Suprapubic skin (tissue), 4 donors: Measurements from ENCODE around the gene PCNT.

Source experiments
- CTCF ChIP-seq, 2 donors: fragments of 200-600 bp in 1 of 2; fragments of 450-650 bp in 1 of 2; sonication (generic) in 1 of 2; IDR thresholded peaks; one replicate each; pipeline ENCODE4 v1.5.1; 2016 to 2019; ENCODE audit warnings: antibody characterized with exemption in 2 of 2, mild to moderate bottlenecking in 1 of 2, moderate library complexity in 1 of 2
- EP300 ChIP-seq: sonication (generic); formaldehyde crosslinking; IDR thresholded peaks from one replicate; pipeline ENCODE4 v1.6.1; 2017; ENCODE audit warnings: antibody characterized with exemption
- POLR2AphosphoS5 ChIP-seq, 3 donors: sonication (generic); formaldehyde crosslinking; IDR thresholded peaks; one replicate each; pipeline ENCODE4 v1.6.1; 2017; ENCODE audit warnings: antibody characterized with exemption in 3 of 3

GRCh38 chr21:46399129-46399528 lies 75.2 kb downstream of the PCNT start:
- TF ChIP-seq POLR2AphosphoS5 (IDR thresholded peaks at IDR 0.05): no peak
- no peak for TF ChIP-seq CTCF (IDR thresholded peaks at IDR 0.05)
- TF ChIP-seq EP300: no peak
